ENCODE data around the gene ADAM11. TPM values are rescaled to one million over a fixed set of nuclear protein-coding genes. Genes with fewer than 3 reads are reported as not detected.

ADAM11 gene
- total and polyA plus RNA-seq, 2 donors from 2014 or later = 0.24 to 0.28 TPM

GRCh38 chr17:44759086-44759915 lies 513 bp downstream of the ADAM11 start:
- Histone ChIP-seq H3K27ac (ENCODE audit: low read depth in 2 of 2, low read length in 2 of 2) (no peak overlapping the region), H3K9ac (ENCODE audit: low read length in 3 of 3) (no peak overlapping the region), H3K9me3 (ENCODE audit: control insufficient read depth in 2 of 3, insufficient read depth in 1 of 3, low read length in 3 of 3) (no peaks in the 10 kb centered on the region), H3K4me1 (ENCODE audit: control insufficient read depth in 2 of 3, insufficient read depth in 2 of 3, low read depth in 1 of 3, low read length in 3 of 3) (peaks cover 0 to 4% (median 0%) of the 10 kb centered on the region in 3 donors), H3K27me3 (ENCODE audit: control insufficient read depth, insufficient read depth, low read length) (no peaks in the 10 kb centered on the region), H3K4me3 (ENCODE audit: low read length in 3 of 3) (no peak overlapping the region), H3K36me3 (ENCODE audit: control insufficient read depth in 2 of 3, insufficient read depth in 3 of 3, low read length in 3 of 3) (no peaks in the 10 kb centered on the region)
- FAIRE-seq (no peak), DNase-seq (peak in 4 of 5 donors; percentile 23 to 73 (median 46))
- no peak for TF ChIP-seq CTCF (IDR thresholded peaks at IDR 0.05; ENCODE audit: borderline replicate concordance, extremely low read depth, insufficient read depth)
- intact Hi-C loops (cut with DNase I) = no loop called here

GRCh38 chr17:44759916-44760243 lies 1.1 kb downstream of the ADAM11 start:
- peaks cover 0 to 4% (median 0%) of the 10 kb centered on the region in 3 donors for H3K4me1 ChIP-seq (ENCODE audit: control insufficient read depth in 2 of 3, insufficient read depth in 2 of 3, low read depth in 1 of 3, low read length in 3 of 3)
- H3K4me3 ChIP-seq (ENCODE audit: low read length in 3 of 3) = no peak overlapping the region
- FAIRE-seq (no peak), DNase-seq (no peak)
- intact Hi-C loops (cut with DNase I) = no loop called here
- no peak overlapping the region for H3K9ac ChIP-seq (ENCODE audit: low read length in 3 of 3)
- no peaks in the 10 kb centered on the region for H3K27me3 ChIP-seq (ENCODE audit: control insufficient read depth, insufficient read depth, low read length)
- no peaks in the 10 kb centered on the region for H3K36me3 ChIP-seq (ENCODE audit: control insufficient read depth in 2 of 3, insufficient read depth in 3 of 3, low read length in 3 of 3)
- TF ChIP-seq CTCF (IDR thresholded peaks at IDR 0.05; ENCODE audit: borderline replicate concordance, extremely low read depth, insufficient read depth) = no peak
- H3K9me3 ChIP-seq (ENCODE audit: control insufficient read depth in 2 of 3, insufficient read depth in 1 of 3, low read length in 3 of 3) = no peaks in the 10 kb centered on the region
- H3K27ac ChIP-seq (ENCODE audit: low read depth in 2 of 2, low read length in 2 of 2) = no peak overlapping the region

- FAIRE-seq = no peak
- H3K4me1 ChIP-seq (ENCODE audit: control insufficient read depth in 2 of 3, insufficient read depth in 2 of 3, low read depth in 1 of 3, low read length in 3 of 3) = peaks cover 0 to 4% (median 0%) of the 10 kb centered on the region in 3 donors
- TF ChIP-seq CTCF (IDR thresholded peaks at IDR 0.05; ENCODE audit: borderline replicate concordance, extremely low read depth, insufficient read depth) = no peak
- H3K27me3 ChIP-seq (ENCODE audit: control insufficient read depth, insufficient read depth, low read length) = no peaks in the 10 kb centered on the region
- no peak overlapping the region for H3K27ac ChIP-seq (ENCODE audit: low read depth in 2 of 2, low read length in 2 of 2)
- intact Hi-C loops (cut with DNase I) = no loop called here
- H3K36me3 ChIP-seq (ENCODE audit: control insufficient read depth in 2 of 3, insufficient read depth in 3 of 3, low read length in 3 of 3) = no peaks in the 10 kb centered on the region
- H3K4me3 ChIP-seq (ENCODE audit: low read length in 3 of 3) = no peak overlapping the region
- H3K9me3 ChIP-seq (ENCODE audit: control insufficient read depth in 2 of 3, insufficient read depth in 1 of 3, low read length in 3 of 3) = no peaks in the 10 kb centered on the region
- no peak for DNase-seq
- no peak overlapping the region for H3K9ac ChIP-seq (ENCODE audit: low read length in 3 of 3)
Measured at GRCh38 chr17:44760474-44761308, 1.9 kb downstream of the ADAM11 start.

Data from kidney (tissue), 14 donors.